ENCODE data around the gene TPCN2. TPM values are rescaled to one million over a fixed set of nuclear protein-coding genes. Genes with fewer than 3 reads are reported as not detected.

The TPCN2 gene
- total RNA-seq, 1 experiment from 2014 or later, result 16.3 TPM

DNA sequence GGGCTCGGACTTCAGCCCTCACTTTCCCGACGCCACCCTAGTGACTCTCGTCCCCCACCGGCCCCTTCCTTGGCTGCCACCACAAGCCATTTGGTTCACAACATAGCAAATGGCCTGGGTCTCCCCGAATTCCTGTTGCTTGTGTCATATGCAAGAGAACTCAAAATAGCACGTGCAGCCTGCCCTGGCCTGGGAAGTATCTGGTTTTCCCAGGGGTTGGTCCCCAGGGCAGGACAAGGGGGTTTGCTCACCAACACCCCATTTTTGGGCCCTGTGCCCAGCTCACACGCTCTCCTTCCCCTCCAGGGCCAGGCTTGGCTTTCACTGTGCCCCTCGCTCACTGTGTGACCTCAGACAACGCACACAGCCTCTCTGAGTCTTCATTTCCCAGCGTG is 12.8 kb upstream of the TPCN2 start:
- ChIA-PET CTCF (no interaction called here), POLR2A (no interaction called here)
- no peak overlapping the region for H3K4me3 Mint-ChIP-seq (ENCODE audit: unreplicated experiment)
- H3K27me3 Mint-ChIP-seq (ENCODE audit: insufficient read depth, unreplicated experiment), result no peaks in the 10 kb centered on the region
- no peaks in the 10 kb centered on the region for H3K4me1 Mint-ChIP-seq (ENCODE audit: insufficient read depth, unreplicated experiment)
- no peaks in the 10 kb centered on the region for H3K36me3 Mint-ChIP-seq (ENCODE audit: insufficient read depth, unreplicated experiment)
- no peak overlapping the region for H3K27ac Mint-ChIP-seq (ENCODE audit: low read depth, unreplicated experiment)
- TF ChIP-seq CTCF (IDR thresholded peaks at IDR 0.05; ENCODE audit: unreplicated experiment), result no peak
- no peak for DNase-seq (ENCODE audit: unreplicated experiment)
- BruUV-seq (replicated peaks), result no TSS peak
- intact Hi-C loops (cut with micrococcal nuclease), result no loop called here
- H3K9me3 Mint-ChIP-seq (ENCODE audit: unreplicated experiment), result no peaks in the 10 kb centered on the region

DNA sequence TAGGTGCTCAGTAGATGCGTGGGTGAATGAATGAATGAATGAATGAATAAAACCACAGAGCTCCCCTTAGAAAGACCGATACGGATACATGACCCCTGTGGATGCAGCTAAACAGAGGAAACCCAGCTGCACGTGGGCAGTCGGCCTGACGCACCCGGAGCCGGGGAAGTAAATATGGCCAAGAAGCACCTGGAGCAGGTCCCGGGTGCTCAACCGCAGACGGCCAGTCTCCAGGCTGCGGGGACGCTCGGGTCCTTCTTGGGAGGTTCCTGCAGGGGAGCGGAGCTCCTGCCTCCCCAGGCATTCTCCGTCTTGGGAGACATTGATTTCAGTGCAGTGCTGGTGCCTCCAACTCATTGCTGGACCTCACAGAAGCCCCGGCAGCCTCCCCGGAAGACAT is 11.7 kb upstream of the TPCN2 start:
- BruUV-seq (replicated peaks), result no TSS peak
- no peak overlapping the region for H3K4me3 Mint-ChIP-seq (ENCODE audit: unreplicated experiment)
- H3K4me1 Mint-ChIP-seq (ENCODE audit: insufficient read depth, unreplicated experiment), result no peaks in the 10 kb centered on the region
- CTCF ChIA-PET, result no interaction called here
- H3K27ac Mint-ChIP-seq (ENCODE audit: low read depth, unreplicated experiment), result no peak overlapping the region
- POLR2A ChIA-PET, result no interaction called here
- TF ChIP-seq CTCF (IDR thresholded peaks at IDR 0.05; ENCODE audit: unreplicated experiment), result no peak
- intact Hi-C loops (cut with micrococcal nuclease), result no loop called here
- no peaks in the 10 kb centered on the region for H3K9me3 Mint-ChIP-seq (ENCODE audit: unreplicated experiment)
- H3K27me3 Mint-ChIP-seq (ENCODE audit: insufficient read depth, unreplicated experiment), result no peaks in the 10 kb centered on the region
- H3K36me3 Mint-ChIP-seq (ENCODE audit: insufficient read depth, unreplicated experiment), result no peaks in the 10 kb centered on the region
- no peak for DNase-seq (ENCODE audit: unreplicated experiment)

- CTCF ChIA-PET, result interaction anchor here (0.7 kb wide), 1 partner anchor 643 kb away, joined by 3 read pairs; no protein-coding TSS in a partner anchor
- POLR2A ChIA-PET, result no interaction called here
- Mint-ChIP-seq H3K36me3 (ENCODE audit: insufficient read depth, unreplicated experiment) (no peaks in the 10 kb centered on the region), H3K27me3 (ENCODE audit: insufficient read depth, unreplicated experiment) (no peaks in the 10 kb centered on the region), H3K4me3 (ENCODE audit: unreplicated experiment) (no peak overlapping the region), H3K27ac (ENCODE audit: low read depth, unreplicated experiment) (no peak overlapping the region), H3K9me3 (ENCODE audit: unreplicated experiment) (no peaks in the 10 kb centered on the region), H3K4me1 (ENCODE audit: insufficient read depth, unreplicated experiment) (no peaks in the 10 kb centered on the region)
- no peak for TF ChIP-seq CTCF (IDR thresholded peaks at IDR 0.05; ENCODE audit: unreplicated experiment)
- intact Hi-C loops (cut with micrococcal nuclease), result no loop called here
- no peak for DNase-seq (ENCODE audit: unreplicated experiment)
- BruUV-seq (replicated peaks), result no TSS peak
Observed at GRCh38 chr11:69037544-69037943, 11.2 kb upstream of the TPCN2 start.

GRCh38 chr11:69039501-69039900 is 9.2 kb upstream of the TPCN2 start:
- POLR2A ChIA-PET, result no interaction called here
- H3K27ac Mint-ChIP-seq (ENCODE audit: low read depth, unreplicated experiment), result no peak overlapping the region
- no peak for DNase-seq (ENCODE audit: unreplicated experiment)
- TF ChIP-seq CTCF (IDR thresholded peaks at IDR 0.05; ENCODE audit: unreplicated experiment), result no peak
- no peaks in the 10 kb centered on the region for H3K36me3 Mint-ChIP-seq (ENCODE audit: insufficient read depth, unreplicated experiment)
- CTCF ChIA-PET, result no interaction called here
- H3K4me3 Mint-ChIP-seq (ENCODE audit: unreplicated experiment), result no peak overlapping the region
- intact Hi-C loops (cut with micrococcal nuclease), result no loop called here
- no peaks in the 10 kb centered on the region for H3K4me1 Mint-ChIP-seq (ENCODE audit: insufficient read depth, unreplicated experiment)
- no peaks in the 10 kb centered on the region for H3K9me3 Mint-ChIP-seq (ENCODE audit: unreplicated experiment)
- H3K27me3 Mint-ChIP-seq (ENCODE audit: insufficient read depth, unreplicated experiment), result no peaks in the 10 kb centered on the region
- no TSS peak for BruUV-seq (replicated peaks)

Measured in MCF 10A (cell line).